GM12872 (cell line): Measurements from ENCODE around the gene IGSF23.

Experiments used
- CTCF ChIP-seq: IDR thresholded peaks from 3 replicates; pipeline ENCODE4 v1.5.1; 2011; ENCODE audit warnings: low read depth, mild to moderate bottlenecking, low read length, moderate library complexity; ENCODE audit not compliant: insufficient read depth

The IGSF23 gene

GRCh38 chr19:44628793-44629192, 15.4 kb downstream of the IGSF23 start:
- no peak for TF ChIP-seq CTCF

- no peak for TF ChIP-seq CTCF
Measured at GRCh38 chr19:44634785-44635184, 21.4 kb downstream of the IGSF23 start.

- no peak for TF ChIP-seq CTCF
Measured at GRCh38 chr19:44635581-44636438, 22.4 kb downstream of the IGSF23 start.

- TF ChIP-seq CTCF = no peak
Measured at GRCh38 chr19:44636439-44637389, 23.4 kb downstream of the IGSF23 start.

- TF ChIP-seq CTCF = no peak
Measured at GRCh38 chr19:44637390-44637764, 24.0 kb downstream of the IGSF23 start.

GRCh38 chr19:44640518-44640917, 27.2 kb downstream of the IGSF23 start:
- TF ChIP-seq CTCF = no peak
